Dermis microvascular lymphatic vessel endothelial cell (primary cell): ENCODE data around the gene UGDH. TPM values are rescaled to one million over a fixed set of nuclear protein-coding genes. Genes with fewer than 3 reads are reported as not detected.
"Not testable (repeated sequence)": the region's sequence is repeated elsewhere in the genome, so short reads cannot be mapped to it uniquely, and the experiment has no call there.

Experiments used
- DNase-seq, 2 donors: peaks; one replicate each; pipeline versions ENCODE4 v3.0.0 to v3.0.0-alpha.2; 2010; ENCODE audit warnings: low read depth in 2 of 2
- total RNA-seq: library from RNA; depleted of rRNA; stranded (reverse); fragments of >200 nt; gene quantifications from 2 replicates; pipeline ENCODE4 v1.2.1, GENCODE V29; 2014

UGDH gene
- total RNA-seq, 1 donor from 2014 or later = 36.1 TPM

GRCh38 chr4:39529534-39529933, 2.3 kb upstream of the UGDH start:
- DNase-seq = no peak

- DNase-seq = peak in 1 of 2 donors; percentile 72
Observed at GRCh38 chr4:39528061-39528465, 824 bp upstream of the UGDH start.

- no peak for DNase-seq
Observed at GRCh38 chr4:39526765-39527295, 409 bp downstream of the UGDH start.

- peak in 1 of 2 donors; percentile 12 for DNase-seq
Observed at GRCh38 chr4:39525822-39526690, 1.2 kb downstream of the UGDH start.

- no peak for DNase-seq
Observed at GRCh38 chr4:39524161-39524957, 2.9 kb downstream of the UGDH start.

GRCh38 chr4:39522068-39522467, 5.2 kb downstream of the UGDH start:
- DNase-seq = no peak

GRCh38 chr4:39521253-39521919, 5.9 kb downstream of the UGDH start:
- DNase-seq = no peak

- no peak for DNase-seq
Observed at GRCh38 chr4:39518484-39518883, 8.8 kb downstream of the UGDH start.

- no peak for DNase-seq
Observed at GRCh38 chr4:39516407-39516966, 10.8 kb downstream of the UGDH start.

- not testable (repeated sequence) for DNase-seq
Observed at GRCh38 chr4:39515669-39516401, 11.4 kb downstream of the UGDH start.

GRCh38 chr4:39514888-39515401, 12.3 kb downstream of the UGDH start:
- DNase-seq = no peak

GRCh38 chr4:39514266-39514665, 13.0 kb downstream of the UGDH start:
- DNase-seq = not testable (repeated sequence)

GRCh38 chr4:39510348-39510929, 16.8 kb downstream of the UGDH start:
- no peak for DNase-seq

GRCh38 chr4:39505581-39505980, 21.7 kb downstream of the UGDH start:
- no peak for DNase-seq

GRCh38 chr4:39504538-39504937, 22.7 kb downstream of the UGDH start:
- no peak for DNase-seq

GRCh38 chr4:39502664-39503035, 24.6 kb downstream of the UGDH start:
- DNase-seq = not testable (repeated sequence)

- DNase-seq = peak in 1 of 2 donors; percentile 9
Observed at GRCh38 chr4:39502019-39502663, 25.1 kb downstream of the UGDH start.

- no peak for DNase-seq
Observed at GRCh38 chr4:39498727-39499020, 28.6 kb downstream of the UGDH start.

- DNase-seq = no peak
Observed at GRCh38 chr4:39497909-39498726, 29.1 kb downstream of the UGDH start.
